GM23338 (cell line): ENCODE data around the gene FSIP1. TPM values are rescaled to one million over a fixed set of nuclear protein-coding genes. Genes with fewer than 3 reads are reported as not detected.

Source experiments
- ATAC-seq: fragments of 200-7000 bp; cut with Tn5 transposase; 3 replicates; pipeline ENCODE4 v1.9.1; 2020
- DNase-seq: peaks from one replicate; pipeline ENCODE4 v3.0.0-alpha.2; 2015; ENCODE audit warnings: low spot score
- H2AFZ ChIP-seq: fragments of 200-600 bp; sonication (generic); 2 replicates; pipeline ENCODE4 v1.8.0; 2016; ENCODE audit warnings: antibody characterized with exemption, mild to moderate bottlenecking, moderate library complexity
- H3F3A ChIP-seq: fragments of 200-600 bp; sonication (generic); replicated peaks from 2 replicates; pipeline ENCODE4 v1.8.0; 2017; ENCODE audit warnings: antibody characterized with exemption, mixed run types, low read depth
- H3K27ac ChIP-seq: fragments of 200-600 bp; sonication (generic); 2 replicates; pipeline ENCODE4 v1.6.1; 2016; ENCODE audit warnings: low read depth
- H3K27me3 ChIP-seq: fragments of 200-600 bp; sonication (generic); 2 replicates; pipeline ENCODE4 v1.8.0; 2016; ENCODE audit warnings: mild to moderate bottlenecking, mixed run types, moderate library complexity; ENCODE audit not compliant: insufficient read depth
- H3K36me3 ChIP-seq: fragments of 200-600 bp; sonication (generic); 2 replicates; pipeline ENCODE4 v1.8.0; 2016; ENCODE audit warnings: mild to moderate bottlenecking; ENCODE audit not compliant: insufficient read depth
- H3K4me1 ChIP-seq: fragments of 200-600 bp; sonication (generic); 2 replicates; pipeline ENCODE4 v1.8.0; 2016; ENCODE audit warnings: mild to moderate bottlenecking, moderate library complexity; ENCODE audit not compliant: insufficient read depth
- H3K4me2 ChIP-seq: fragments of 200-600 bp; sonication (generic); 2 replicates; pipeline ENCODE4 v1.7.1; 2017; ENCODE audit warnings: mixed run types
- H3K4me3 ChIP-seq: fragments of 200-600 bp; sonication (generic); 2 replicates; pipeline ENCODE4 v1.6.1; 2016; ENCODE audit warnings: mixed run types
- H3K79me2 ChIP-seq: fragments of 200-600 bp; sonication (generic); replicated peaks from 2 replicates; pipeline ENCODE4 v1.8.0; 2017; ENCODE audit warnings: mild to moderate bottlenecking; ENCODE audit not compliant: insufficient read depth
- H3K9me2 ChIP-seq: fragments of 200-600 bp; sonication (generic); 2 replicates; pipeline ENCODE4 v1.8.0; 2017; ENCODE audit not compliant: insufficient read depth
- H4K20me1 ChIP-seq: fragments of 200-600 bp; sonication (generic); replicated peaks from 2 replicates; pipeline ENCODE4 v1.8.0; 2017; ENCODE audit warnings: mild to moderate bottlenecking; ENCODE audit not compliant: insufficient read depth
- H3K27ac Mint-ChIP-seq: 2 replicates; pipeline ENCODE4 v1.8.0; 2020; ENCODE audit warnings: inconsistent platforms, mild to moderate bottlenecking, moderate library complexity, mixed read lengths
- H3K27me3 Mint-ChIP-seq: 3 replicates; pipeline ENCODE4 v1.8.0; 2022; ENCODE audit warnings: low read depth, mild to moderate bottlenecking, moderate library complexity, mixed read lengths, inconsistent platforms; ENCODE audit not compliant: insufficient read depth, poor library complexity
- H3K36me3 Mint-ChIP-seq: 3 replicates; pipeline ENCODE4 v1.8.0; 2021; ENCODE audit warnings: low read depth, mild to moderate bottlenecking, inconsistent platforms, moderate library complexity, mixed read lengths
- H3K4me1 Mint-ChIP-seq: 3 replicates; pipeline ENCODE4 v1.8.0; 2020; ENCODE audit warnings: mild to moderate bottlenecking, inconsistent platforms, mixed read lengths
- H3K4me3 Mint-ChIP-seq: 3 replicates; pipeline ENCODE4 v1.8.0; 2021; ENCODE audit warnings: moderate library complexity, mild to moderate bottlenecking, inconsistent platforms, mixed read lengths
- H3K9me3 Mint-ChIP-seq: 3 replicates; pipeline ENCODE4 v1.8.0; 2020; ENCODE audit warnings: moderate library complexity, mild to moderate bottlenecking, inconsistent platforms, mixed read lengths
- CREB1 ChIP-seq: fragments of 250-450 bp; sonication (Bioruptor Pico); IDR thresholded peaks from 2 replicates; pipeline ENCODE4 v1.5.0; 2020; ENCODE audit warnings: low read depth, mild to moderate bottlenecking, moderate library complexity
- CTCF ChIP-seq, 2 experiments: fragments of 200-600 bp in 1 of 2; sonication (generic) in 1 of 2; conservative IDR thresholded peaks; 2 replicates each; pipeline versions ENCODE4 v1.5.1 to v1.6.1; 2016 to 2017; ENCODE audit warnings: antibody characterized with exemption in 2 of 2, low read depth in 2 of 2, mild to moderate bottlenecking in 2 of 2, moderate library complexity in 1 of 2
- ETS1 ChIP-seq: IDR thresholded peaks from 2 replicates; pipeline ENCODE4 v1.6.1; 2016; ENCODE audit warnings: antibody characterized with exemption
- REST ChIP-seq: IDR thresholded peaks from one replicate; pipeline ENCODE4 v1.6.1; 2018; ENCODE audit warnings: antibody characterized with exemption; ENCODE audit not compliant: unreplicated experiment
- STAT1 ChIP-seq: IDR thresholded peaks from one replicate; pipeline ENCODE4 v1.6.1; 2016; ENCODE audit warnings: antibody characterized with exemption; ENCODE audit not compliant: unreplicated experiment
- ZNF114 ChIP-seq: fragments of 250-450 bp; sonication (Bioruptor Pico); IDR thresholded peaks from 2 replicates; pipeline ENCODE4 v1.5.0; 2020; ENCODE audit warnings: mild to moderate bottlenecking, moderate library complexity
- ZNF331 ChIP-seq: fragments of 250-450 bp; sonication (Bioruptor Pico); IDR thresholded peaks from 2 replicates; pipeline ENCODE4 v1.5.0; 2020; ENCODE audit warnings: low read depth, mild to moderate bottlenecking, moderate library complexity
- ZNF462 ChIP-seq: fragments of 250-450 bp; sonication (Bioruptor Pico); IDR thresholded peaks from 2 replicates; pipeline ENCODE4 v1.5.0; 2020; ENCODE audit warnings: mild to moderate bottlenecking, moderate library complexity
- polyA plus RNA-seq: library from polyadenylated mRNA; unstranded; fragments of >200 nt; fragmentation: Nextera tagmentation; extraction: Ambion mirVana; gene quantifications from 2 replicates; pipeline ENCODE4 v1.2.1, GENCODE V29; 2016
- total RNA-seq: library from RNA; depleted of rRNA; stranded (reverse); fragments of >200 nt; shearing (Covaris generic); gene quantifications from 2 replicates; pipeline ENCODE4 v1.2.3, GENCODE V29; 2014

The FSIP1 gene
- total and polyA plus RNA-seq, 2 experiments from 2014 or later, result 0.92 to 2.1 TPM

GRCh38 chr15:39672666-39673065 lies 110.0 kb downstream of the FSIP1 start (continued):
- TF ChIP-seq ZNF462 (CRISPR knock-in tag) (no peak), CTCF (conservative IDR thresholded peaks at IDR 0.05; ENCODE audit: low read depth in 2 of 2) (no peak)

- Mint-ChIP-seq H3K9me3 (no peaks in the 10 kb centered on the region), H3K36me3 (no peaks in the 10 kb centered on the region), H3K4me3 (no peak overlapping the region), H3K27ac (no peak overlapping the region), H3K27me3 (peaks cover 3% of the 10 kb centered on the region), H3K4me1 (peaks cover 10% of the 10 kb centered on the region)
- TF ChIP-seq REST (no peak), ZNF114 (no peak), STAT1 (no peak), ETS1 (no peak), ZNF331 (CRISPR knock-in tag) (no peak), CREB1 (CRISPR knock-in tag) (no peak)
- H2AFZ ChIP-seq, result no peak overlapping the region
- no peaks in the 10 kb centered on the region for H4K20me1 ChIP-seq
- no peak; the same call in 2 of the 3 replicates for ATAC-seq
- H3K4me2 ChIP-seq, result no peak overlapping the region
- H3K79me2 ChIP-seq, result no peaks in the 10 kb centered on the region
- no peak for DNase-seq
- no peak overlapping the region for H3K27ac ChIP-seq
- H3K9me2 ChIP-seq, result no peaks in the 10 kb centered on the region
- H3K36me3 ChIP-seq, result no peaks in the 10 kb centered on the region
- no peaks in the 10 kb centered on the region for H3F3A ChIP-seq
- H3K27me3 ChIP-seq, result no peaks in the 10 kb centered on the region
- no peak overlapping the region for H3K4me3 ChIP-seq
- H3K4me1 ChIP-seq, result no peaks in the 10 kb centered on the region
Observed at GRCh38 chr15:39672184-39672583, 110.5 kb downstream of the FSIP1 start.
